HL-60 (cell line): ENCODE results near the gene EFNA2.

ENCODE experiments used
- TF ChIP-seq, protein P1 (sequence below): IDR thresholded peaks from one replicate; pipeline ENCODE4 v1.5.1; 2011; ENCODE audit warnings: low read length, control low read depth, inconsistent platforms; ENCODE audit not compliant: insufficient read depth
- TF ChIP-seq, protein P2 (sequence below): IDR thresholded peaks from 2 replicates; pipeline ENCODE4 v1.6.1; 2012; ENCODE audit warnings: low read depth; ENCODE audit not compliant: insufficient replicate concordance

DNA sequence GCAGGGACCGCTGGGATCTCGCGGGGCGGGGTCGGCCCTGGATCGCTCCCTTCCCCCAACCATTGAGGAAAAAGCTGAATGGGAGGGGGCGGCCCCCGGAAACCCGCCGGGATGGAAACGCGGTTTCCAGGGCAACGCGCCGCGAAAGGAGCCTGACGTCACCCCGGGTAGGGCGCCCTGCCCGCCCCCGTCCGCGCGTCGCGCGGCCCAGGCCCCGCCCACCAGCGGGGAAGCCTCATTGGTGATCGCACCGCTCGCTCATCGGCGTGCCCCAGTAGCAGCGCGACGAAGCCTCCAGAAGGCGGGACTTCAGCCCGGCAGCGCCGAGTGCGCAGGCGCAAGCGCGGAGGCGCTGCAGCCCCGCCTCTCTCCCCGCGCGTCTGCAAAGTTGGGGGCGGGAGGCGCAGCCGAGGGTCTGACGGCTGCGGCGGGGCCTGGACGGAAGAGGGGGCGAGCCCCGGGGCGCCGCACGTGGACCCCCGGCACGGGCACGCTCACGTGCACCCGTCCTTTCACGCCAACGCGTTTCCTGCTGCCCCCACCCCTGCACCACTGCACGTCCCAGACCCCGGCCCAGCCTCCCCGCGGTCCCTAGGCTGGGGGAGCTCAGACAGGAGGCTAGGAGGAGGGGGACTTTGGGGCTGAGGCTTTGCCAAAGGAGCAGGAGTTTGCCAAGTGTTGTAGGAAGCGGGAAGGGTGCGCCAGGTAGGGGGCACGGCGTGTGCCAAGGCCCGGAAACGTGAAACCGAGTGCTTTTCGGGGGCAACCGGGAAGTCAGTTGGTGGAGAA is 24.7 kb upstream of the EFNA2 start:
- TF ChIP-seq, protein P1, sequence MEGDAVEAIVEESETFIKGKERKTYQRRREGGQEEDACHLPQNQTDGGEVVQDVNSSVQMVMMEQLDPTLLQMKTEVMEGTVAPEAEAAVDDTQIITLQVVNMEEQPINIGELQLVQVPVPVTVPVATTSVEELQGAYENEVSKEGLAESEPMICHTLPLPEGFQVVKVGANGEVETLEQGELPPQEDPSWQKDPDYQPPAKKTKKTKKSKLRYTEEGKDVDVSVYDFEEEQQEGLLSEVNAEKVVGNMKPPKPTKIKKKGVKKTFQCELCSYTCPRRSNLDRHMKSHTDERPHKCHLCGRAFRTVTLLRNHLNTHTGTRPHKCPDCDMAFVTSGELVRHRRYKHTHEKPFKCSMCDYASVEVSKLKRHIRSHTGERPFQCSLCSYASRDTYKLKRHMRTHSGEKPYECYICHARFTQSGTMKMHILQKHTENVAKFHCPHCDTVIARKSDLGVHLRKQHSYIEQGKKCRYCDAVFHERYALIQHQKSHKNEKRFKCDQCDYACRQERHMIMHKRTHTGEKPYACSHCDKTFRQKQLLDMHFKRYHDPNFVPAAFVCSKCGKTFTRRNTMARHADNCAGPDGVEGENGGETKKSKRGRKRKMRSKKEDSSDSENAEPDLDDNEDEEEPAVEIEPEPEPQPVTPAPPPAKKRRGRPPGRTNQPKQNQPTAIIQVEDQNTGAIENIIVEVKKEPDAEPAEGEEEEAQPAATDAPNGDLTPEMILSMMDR, result no peak
- TF ChIP-seq, protein P2, sequence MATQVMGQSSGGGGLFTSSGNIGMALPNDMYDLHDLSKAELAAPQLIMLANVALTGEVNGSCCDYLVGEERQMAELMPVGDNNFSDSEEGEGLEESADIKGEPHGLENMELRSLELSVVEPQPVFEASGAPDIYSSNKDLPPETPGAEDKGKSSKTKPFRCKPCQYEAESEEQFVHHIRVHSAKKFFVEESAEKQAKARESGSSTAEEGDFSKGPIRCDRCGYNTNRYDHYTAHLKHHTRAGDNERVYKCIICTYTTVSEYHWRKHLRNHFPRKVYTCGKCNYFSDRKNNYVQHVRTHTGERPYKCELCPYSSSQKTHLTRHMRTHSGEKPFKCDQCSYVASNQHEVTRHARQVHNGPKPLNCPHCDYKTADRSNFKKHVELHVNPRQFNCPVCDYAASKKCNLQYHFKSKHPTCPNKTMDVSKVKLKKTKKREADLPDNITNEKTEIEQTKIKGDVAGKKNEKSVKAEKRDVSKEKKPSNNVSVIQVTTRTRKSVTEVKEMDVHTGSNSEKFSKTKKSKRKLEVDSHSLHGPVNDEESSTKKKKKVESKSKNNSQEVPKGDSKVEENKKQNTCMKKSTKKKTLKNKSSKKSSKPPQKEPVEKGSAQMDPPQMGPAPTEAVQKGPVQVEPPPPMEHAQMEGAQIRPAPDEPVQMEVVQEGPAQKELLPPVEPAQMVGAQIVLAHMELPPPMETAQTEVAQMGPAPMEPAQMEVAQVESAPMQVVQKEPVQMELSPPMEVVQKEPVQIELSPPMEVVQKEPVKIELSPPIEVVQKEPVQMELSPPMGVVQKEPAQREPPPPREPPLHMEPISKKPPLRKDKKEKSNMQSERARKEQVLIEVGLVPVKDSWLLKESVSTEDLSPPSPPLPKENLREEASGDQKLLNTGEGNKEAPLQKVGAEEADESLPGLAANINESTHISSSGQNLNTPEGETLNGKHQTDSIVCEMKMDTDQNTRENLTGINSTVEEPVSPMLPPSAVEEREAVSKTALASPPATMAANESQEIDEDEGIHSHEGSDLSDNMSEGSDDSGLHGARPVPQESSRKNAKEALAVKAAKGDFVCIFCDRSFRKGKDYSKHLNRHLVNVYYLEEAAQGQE, result no peak
